H1 (cell line): ENCODE data around the gene ANKMY2.

ENCODE experiments used
- CEBPB ChIP-seq: IDR thresholded peaks from 2 replicates; pipeline ENCODE4 v1.6.1; 2012; ENCODE audit warnings: low read depth, low read length
- EP300 ChIP-seq, 2 experiments: IDR thresholded peaks; 1 replicate in 1 of 2; 2 replicates in 1 of 2; pipeline ENCODE4 v1.6.1; 2011 to 2012; ENCODE audit warnings: low read depth in 2 of 2, low read length in 2 of 2, mild to moderate bottlenecking in 2 of 2, borderline replicate concordance in 1 of 2, inconsistent platforms in 1 of 2, moderate library complexity in 1 of 2
- HDAC2 ChIP-seq, 2 experiments: fragments of 300-600 bp in 1 of 2; sonication (generic) in 1 of 2; IDR thresholded peaks; 2 replicates each; pipeline ENCODE4 v1.6.1; 2011 to 2012; ENCODE audit warnings: low read depth in 2 of 2, low read length in 2 of 2, mild to moderate bottlenecking in 2 of 2, moderate library complexity in 2 of 2, borderline replicate concordance in 1 of 2, inconsistent platforms in 1 of 2
- RNF2 ChIP-seq: fragments of 200-900, 300-1000 bp; sonication (generic); IDR thresholded peaks from 2 replicates; pipeline ENCODE4 v1.7.1; 2016; ENCODE audit warnings: borderline replicate concordance, low read depth, mild to moderate bottlenecking, antibody characterized with exemption, low read length; ENCODE audit not compliant: poor library complexity, severe bottlenecking; ENCODE audit errors: missing control alignments
- TEAD4 ChIP-seq: IDR thresholded peaks from 2 replicates; pipeline ENCODE4 v1.6.1; 2012; ENCODE audit warnings: low read depth, low read length, inconsistent platforms, mixed read lengths
- TF ChIP-seq, protein P1 (sequence below), 3 experiments: IDR thresholded peaks; 1 replicate in 2 of 3; 2 replicates in 1 of 3; pipeline versions ENCODE4 v1.5.1 to v1.6.1; 2011; ENCODE audit warnings: low read length in 3 of 3, mild to moderate bottlenecking in 3 of 3, inconsistent platforms in 2 of 3, low read depth in 1 of 3, moderate library complexity in 1 of 3; ENCODE audit not compliant: insufficient read depth in 1 of 3; ENCODE audit errors: control extremely low read depth in 1 of 3

- TF ChIP-seq, protein P1, sequence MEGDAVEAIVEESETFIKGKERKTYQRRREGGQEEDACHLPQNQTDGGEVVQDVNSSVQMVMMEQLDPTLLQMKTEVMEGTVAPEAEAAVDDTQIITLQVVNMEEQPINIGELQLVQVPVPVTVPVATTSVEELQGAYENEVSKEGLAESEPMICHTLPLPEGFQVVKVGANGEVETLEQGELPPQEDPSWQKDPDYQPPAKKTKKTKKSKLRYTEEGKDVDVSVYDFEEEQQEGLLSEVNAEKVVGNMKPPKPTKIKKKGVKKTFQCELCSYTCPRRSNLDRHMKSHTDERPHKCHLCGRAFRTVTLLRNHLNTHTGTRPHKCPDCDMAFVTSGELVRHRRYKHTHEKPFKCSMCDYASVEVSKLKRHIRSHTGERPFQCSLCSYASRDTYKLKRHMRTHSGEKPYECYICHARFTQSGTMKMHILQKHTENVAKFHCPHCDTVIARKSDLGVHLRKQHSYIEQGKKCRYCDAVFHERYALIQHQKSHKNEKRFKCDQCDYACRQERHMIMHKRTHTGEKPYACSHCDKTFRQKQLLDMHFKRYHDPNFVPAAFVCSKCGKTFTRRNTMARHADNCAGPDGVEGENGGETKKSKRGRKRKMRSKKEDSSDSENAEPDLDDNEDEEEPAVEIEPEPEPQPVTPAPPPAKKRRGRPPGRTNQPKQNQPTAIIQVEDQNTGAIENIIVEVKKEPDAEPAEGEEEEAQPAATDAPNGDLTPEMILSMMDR (IDR thresholded peaks at IDR 0.05; ENCODE audit: control extremely low read depth in 1 of 3, insufficient read depth in 1 of 3, low read depth in 1 of 3, low read length in 3 of 3): no peak
- TF ChIP-seq EP300 (IDR thresholded peaks at IDR 0.05; ENCODE audit: borderline replicate concordance in 1 of 2, low read depth in 2 of 2, low read length in 2 of 2) (no peak), RNF2 (no peak), TEAD4 (peak; percentile 42; the same call in 1 of the 2 replicates), CEBPB (no peak), HDAC2 (IDR thresholded peaks at IDR 0.05; ENCODE audit: borderline replicate concordance in 1 of 2, low read depth in 2 of 2, low read length in 2 of 2) (no peak)
Measured at GRCh38 chr7:16638282-16639280, 7.0 kb downstream of the ANKMY2 start.
